GM10266 (cell line): Measurements from ENCODE around the gene OSTF1.

Experiments
- DNase-seq: peaks from one replicate; pipeline ENCODE4 v3.0.0; 2012; ENCODE audit errors: extremely low spot score
- CTCF ChIP-seq: IDR thresholded peaks from 2 replicates; pipeline ENCODE4 v1.5.1; 2012; ENCODE audit warnings: mild to moderate bottlenecking, low read depth; ENCODE audit not compliant: control insufficient read depth, insufficient read depth; ENCODE audit errors: missing control alignments

Gene OSTF1

DNA sequence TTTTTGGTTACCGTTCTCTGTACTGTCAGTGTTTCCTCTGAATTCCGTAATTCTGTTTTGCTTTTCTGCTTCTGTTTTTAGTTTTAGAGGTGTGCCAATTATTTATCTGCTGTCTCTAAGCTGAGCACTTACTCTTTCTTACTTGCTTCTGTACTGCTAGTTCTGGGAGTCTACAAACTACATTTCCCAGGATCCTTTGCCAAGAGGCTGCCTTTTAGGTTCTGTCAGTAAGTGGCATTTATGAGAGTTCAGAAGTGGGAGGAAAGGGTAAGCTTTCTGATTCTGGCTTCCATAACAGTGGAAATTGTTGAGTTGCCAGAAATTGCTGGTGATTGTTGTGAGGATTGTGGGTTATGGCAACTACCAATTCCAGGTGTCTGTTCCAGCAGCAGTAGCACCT, 102.4 kb downstream of the OSTF1 start:
- no peak for DNase-seq

More for the DNA sequence above, 102.4 kb downstream of the OSTF1 start:
- no peak for TF ChIP-seq CTCF
